Measurements from ENCODE around the gene IGF2R. TPM values are rescaled to one million over a fixed set of nuclear protein-coding genes. Genes with fewer than 3 reads are reported as not detected.

IGF2R gene
- total RNA-seq, 2 experiments from 2014 or later: 73.5 to 75.5 TPM

GRCh38 chr6:160078883-160079685 lies 110.2 kb downstream of the IGF2R start:
- ChIA-PET CTCF (interaction anchor here (1.0 kb wide), 1 partner anchor 377 kb away, joined by 3 read pairs; no protein-coding TSS in a partner anchor), POLR2A (no interaction called here)
- H3K9me3 Mint-ChIP-seq: no peaks in the 10 kb centered on the region
- H3K4me3 Mint-ChIP-seq: no peak overlapping the region
- H3K4me1 Mint-ChIP-seq (ENCODE audit: low read depth): peaks cover 12% of the 10 kb centered on the region
- no peaks in the 10 kb centered on the region for H3K27me3 Mint-ChIP-seq
- no peak overlapping the region for H3K27ac Mint-ChIP-seq
- DNase-seq: no peak
- intact Hi-C loops (cut with micrococcal nuclease): loop anchor here (5.0 kb wide), 1 partner anchor 102 kb away; no protein-coding TSS in a partner anchor
- peaks cover 63% of the 10 kb centered on the region for H3K36me3 Mint-ChIP-seq

DNA sequence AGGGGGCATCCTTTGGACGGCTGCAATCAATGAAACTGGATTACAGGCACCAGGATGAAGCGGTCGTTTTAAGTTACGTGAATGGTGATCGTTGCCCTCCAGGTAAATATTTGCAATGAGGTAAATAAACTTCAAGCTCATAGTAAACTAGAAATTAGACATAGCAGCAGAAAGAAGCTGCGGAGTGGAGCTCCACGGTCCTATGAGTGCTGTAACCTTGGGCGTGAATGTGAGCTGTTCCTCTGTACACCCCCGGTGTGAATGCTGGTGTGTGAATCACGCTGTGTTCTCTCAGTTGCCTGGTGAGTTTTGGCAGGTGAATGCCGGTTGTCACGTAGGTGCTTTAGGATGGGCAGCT lies 110.8 kb downstream of the IGF2R start:
- Mint-ChIP-seq H3K27ac (no peak overlapping the region), H3K9me3 (no peaks in the 10 kb centered on the region), H3K36me3 (peaks cover 65% of the 10 kb centered on the region), H3K4me3 (no peak overlapping the region), H3K4me1 (ENCODE audit: low read depth) (peaks cover 12% of the 10 kb centered on the region), H3K27me3 (no peaks in the 10 kb centered on the region)
- intact Hi-C loops (cut with micrococcal nuclease): loop anchor here (5.0 kb wide), 1 partner anchor 102 kb away; no protein-coding TSS in a partner anchor
- DNase-seq: no peak
- CTCF ChIA-PET: interaction anchor here (1.0 kb wide), 1 partner anchor 376 kb away, joined by 3 read pairs; no protein-coding TSS in a partner anchor
- POLR2A ChIA-PET: no interaction called here

GRCh38 chr6:160080097-160080496 lies 111.2 kb downstream of the IGF2R start:
- Mint-ChIP-seq H3K4me3 (no peak overlapping the region), H3K9me3 (no peaks in the 10 kb centered on the region), H3K27me3 (no peaks in the 10 kb centered on the region), H3K36me3 (peaks cover 64% of the 10 kb centered on the region), H3K27ac (no peak overlapping the region), H3K4me1 (ENCODE audit: low read depth) (peaks cover 12% of the 10 kb centered on the region)
- ChIA-PET POLR2A (no interaction called here), CTCF (interaction anchor here (1.0 kb wide), 1 partner anchor 376 kb away, joined by 3 read pairs; no protein-coding TSS in a partner anchor)
- intact Hi-C loops (cut with micrococcal nuclease): no loop called here
- no peak for DNase-seq

DNA sequence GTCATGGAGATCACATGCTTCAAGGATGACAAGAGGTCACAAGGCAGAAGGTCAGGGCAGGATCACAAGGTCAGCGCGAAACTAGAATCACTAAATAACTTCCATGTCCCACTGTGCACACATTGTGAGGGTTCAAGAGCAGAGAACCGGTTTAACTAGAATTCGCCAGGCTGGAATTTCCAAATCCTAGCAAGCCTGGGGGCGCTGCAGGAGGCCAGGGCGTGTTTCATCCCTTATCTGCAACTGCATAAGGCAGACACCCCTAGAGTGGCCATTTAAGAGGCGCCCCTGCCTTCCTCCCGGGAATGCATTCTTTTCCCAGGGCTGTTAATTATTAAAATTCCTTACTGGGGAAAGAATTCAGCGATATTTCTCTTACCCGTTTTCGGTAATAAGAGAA lies 112.5 kb downstream of the IGF2R start:
- Mint-ChIP-seq H3K4me1 (ENCODE audit: low read depth) (peaks cover 4% of the 10 kb centered on the region), H3K4me3 (no peak overlapping the region), H3K36me3 (peaks cover 69% of the 10 kb centered on the region), H3K9me3 (no peaks in the 10 kb centered on the region), H3K27me3 (no peaks in the 10 kb centered on the region), H3K27ac (no peak overlapping the region)
- ChIA-PET POLR2A (no interaction called here), CTCF (interaction anchor here (0.7 kb wide), 1 partner anchor 115 kb away, joined by 3 read pairs; no protein-coding TSS in a partner anchor)
- DNase-seq: no peak
- intact Hi-C loops (cut with micrococcal nuclease): no loop called here

DNA sequence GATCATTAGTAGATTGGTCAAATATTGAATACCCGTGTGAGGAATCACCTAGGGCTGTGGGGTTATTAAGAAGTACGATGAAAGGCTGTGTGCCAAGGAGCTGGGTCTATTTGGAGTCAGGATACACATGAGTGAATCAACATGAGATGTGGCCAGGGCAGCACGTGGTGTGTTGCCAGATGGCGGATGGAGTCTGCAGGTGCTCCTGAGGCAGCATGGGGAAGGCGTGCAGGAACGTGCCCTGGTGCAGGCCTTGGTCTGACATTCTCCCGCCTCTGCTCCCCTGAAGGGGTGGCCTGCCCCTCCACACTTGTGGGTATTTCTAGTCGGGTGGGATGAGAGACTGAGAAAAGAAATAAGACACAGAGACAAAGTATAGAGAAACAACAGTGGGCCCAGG lies 113.7 kb downstream of the IGF2R start:
- Mint-ChIP-seq H3K9me3 (no peaks in the 10 kb centered on the region), H3K4me1 (ENCODE audit: low read depth) (peaks cover 2% of the 10 kb centered on the region), H3K27ac (no peak overlapping the region), H3K27me3 (no peaks in the 10 kb centered on the region), H3K36me3 (peaks cover 64% of the 10 kb centered on the region), H3K4me3 (no peak overlapping the region)
- intact Hi-C loops (cut with micrococcal nuclease): no loop called here
- ChIA-PET POLR2A (no interaction called here), CTCF (no interaction called here)
- no peak for DNase-seq

DNA sequence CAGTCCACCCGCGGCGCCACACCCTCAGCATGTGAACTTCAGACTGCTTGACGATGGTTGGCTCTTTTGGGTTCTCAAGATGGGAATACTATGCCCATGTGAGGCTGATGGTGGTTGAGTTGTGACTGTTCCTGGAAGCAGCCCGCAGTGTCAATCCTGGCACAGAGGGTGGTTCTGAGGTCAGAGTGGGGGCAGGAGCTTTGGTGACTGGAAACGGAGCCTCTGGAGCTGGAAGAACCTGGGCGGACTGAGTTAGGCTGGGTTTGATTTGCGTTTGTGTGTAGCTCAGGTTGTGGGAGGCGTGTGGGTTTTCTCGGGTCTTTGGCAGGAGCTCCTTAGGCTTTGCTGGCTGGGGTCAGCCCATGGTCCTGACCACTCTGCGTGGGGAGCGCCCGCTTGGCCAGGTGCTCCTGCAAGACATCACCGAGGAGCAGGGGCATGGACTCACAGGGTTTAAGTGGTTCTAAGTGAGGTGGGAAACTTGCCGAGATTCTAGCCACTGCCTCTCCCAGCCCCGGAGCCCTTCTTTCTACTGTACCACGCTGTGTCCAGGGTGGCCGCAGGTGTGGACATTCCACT lies 115.4 kb downstream of the IGF2R start:
- H3K27me3 Mint-ChIP-seq: no peaks in the 10 kb centered on the region
- H3K4me3 Mint-ChIP-seq: no peak overlapping the region
- peaks cover 67% of the 10 kb centered on the region for H3K36me3 Mint-ChIP-seq
- DNase-seq: no peak
- no peaks in the 10 kb centered on the region for H3K9me3 Mint-ChIP-seq
- no peak overlapping the region for H3K27ac Mint-ChIP-seq
- intact Hi-C loops (cut with micrococcal nuclease): no loop called here
- H3K4me1 Mint-ChIP-seq (ENCODE audit: low read depth): peaks cover 2% of the 10 kb centered on the region
- CTCF ChIA-PET: interaction anchor here (0.7 kb wide), 1 partner anchor 21 kb away, joined by 3 read pairs; no protein-coding TSS in a partner anchor
- POLR2A ChIA-PET: no interaction called here

- H3K4me3 Mint-ChIP-seq: no peak overlapping the region
Measured at GRCh38 chr6:160085226-160085625, 116.3 kb downstream of the IGF2R start.

GRCh38 chr6:160085713-160086505 lies 117.0 kb downstream of the IGF2R start:
- H3K9me3 Mint-ChIP-seq: no peaks in the 10 kb centered on the region
- H3K27ac Mint-ChIP-seq: no peak overlapping the region
- intact Hi-C loops (cut with micrococcal nuclease): no loop called here
- no peak for DNase-seq
- POLR2A ChIA-PET: no interaction called here
- peaks cover 62% of the 10 kb centered on the region for H3K36me3 Mint-ChIP-seq
- peaks cover 2% of the 10 kb centered on the region for H3K4me1 Mint-ChIP-seq (ENCODE audit: low read depth)
- CTCF ChIA-PET: no interaction called here
- no peaks in the 10 kb centered on the region for H3K27me3 Mint-ChIP-seq
- no peak overlapping the region for H3K4me3 Mint-ChIP-seq

More at GRCh38 chr6:160085226-160085625, 116.3 kb downstream of the IGF2R start:
- H3K4me1 Mint-ChIP-seq (ENCODE audit: low read depth): peaks cover 2% of the 10 kb centered on the region
- H3K27me3 Mint-ChIP-seq: no peaks in the 10 kb centered on the region
- H3K9me3 Mint-ChIP-seq: no peaks in the 10 kb centered on the region
- H3K27ac Mint-ChIP-seq: no peak overlapping the region
- CTCF ChIA-PET: no interaction called here
- peaks cover 66% of the 10 kb centered on the region for H3K36me3 Mint-ChIP-seq
- intact Hi-C loops (cut with micrococcal nuclease): no loop called here
- no peak for DNase-seq
- POLR2A ChIA-PET: no interaction called here

DNA sequence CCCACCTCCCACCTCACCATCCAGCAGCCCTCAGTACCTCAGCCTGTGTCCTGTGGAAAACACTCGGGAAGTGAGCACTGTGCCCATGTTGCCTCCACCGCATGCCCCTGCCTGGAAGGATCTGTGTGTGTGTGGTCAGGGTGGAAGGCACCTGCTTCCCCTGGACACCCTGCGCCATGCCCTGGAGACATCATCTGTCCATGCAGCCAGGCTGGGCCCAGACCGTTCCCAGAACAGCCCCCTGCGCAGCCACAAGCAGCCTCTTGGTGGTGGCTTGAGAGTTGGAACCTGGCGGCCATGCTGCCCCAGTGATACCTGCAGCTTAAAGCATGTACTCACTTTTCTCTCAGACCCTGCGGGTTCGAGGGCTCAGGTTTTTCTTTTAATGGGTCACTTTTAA lies 117.9 kb downstream of the IGF2R start:
- Mint-ChIP-seq H3K36me3 (peaks cover 61% of the 10 kb centered on the region), H3K4me3 (no peak overlapping the region), H3K4me1 (ENCODE audit: low read depth) (peaks cover 2% of the 10 kb centered on the region), H3K27ac (no peak overlapping the region), H3K27me3 (no peaks in the 10 kb centered on the region), H3K9me3 (no peaks in the 10 kb centered on the region)
- intact Hi-C loops (cut with micrococcal nuclease): no loop called here
- ChIA-PET CTCF (no interaction called here), POLR2A (no interaction called here)
- no peak for DNase-seq

GRCh38 chr6:160088069-160088783 lies 119.3 kb downstream of the IGF2R start:
- Mint-ChIP-seq H3K9me3 (no peaks in the 10 kb centered on the region), H3K4me1 (ENCODE audit: low read depth) (peaks cover 2% of the 10 kb centered on the region), H3K27me3 (no peaks in the 10 kb centered on the region), H3K36me3 (peaks cover 61% of the 10 kb centered on the region), H3K27ac (no peak overlapping the region), H3K4me3 (no peak overlapping the region)
- ChIA-PET POLR2A (interaction anchor here (0.6 to 1.0 kb wide), 2 partner anchors 10 to 250 kb away, joined by 3 read pairs; no protein-coding TSS in a partner anchor), CTCF (interaction anchor here (0.5 to 1.8 kb wide), 8 partner anchors 9 to 433 kb away, joined by 3 to 7 read pairs (median 4); no protein-coding TSS in a partner anchor)
- DNase-seq: no peak
- intact Hi-C loops (cut with micrococcal nuclease): no loop called here

DNA sequence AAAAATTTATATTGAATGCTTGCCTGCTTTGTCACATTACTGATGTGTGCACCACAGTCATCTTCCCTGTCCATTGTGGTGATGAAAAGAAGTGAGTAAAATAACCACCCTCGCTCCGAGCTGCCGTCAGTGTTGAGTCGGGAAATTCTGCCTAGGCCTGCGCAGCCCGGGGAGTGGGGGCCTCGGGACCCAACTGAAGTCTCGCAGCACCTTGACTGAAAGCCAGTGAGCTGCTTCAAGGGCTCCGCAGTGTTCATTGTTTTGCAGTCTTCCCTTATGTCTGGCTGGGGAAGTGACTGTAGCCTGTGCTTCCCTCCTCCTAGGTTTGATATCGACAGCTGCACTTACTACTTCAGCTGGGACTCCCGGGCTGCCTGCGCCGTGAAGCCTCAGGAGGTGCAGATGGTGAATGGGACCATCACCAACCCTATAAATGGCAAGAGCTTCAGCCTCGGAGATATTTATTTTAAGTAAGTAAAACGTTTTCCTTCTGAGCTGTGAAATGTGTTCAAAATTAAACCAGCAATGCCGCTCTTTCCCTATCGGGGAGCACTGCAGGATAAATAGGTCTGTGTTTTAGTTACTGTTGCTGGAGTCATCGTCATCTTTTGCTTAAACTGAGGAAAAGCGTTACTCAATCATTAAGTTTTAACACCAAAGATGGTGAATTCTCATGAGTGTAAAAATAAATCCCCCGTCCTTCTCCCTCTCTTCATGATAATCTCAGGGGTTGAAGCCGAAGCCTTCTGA lies 120.1 kb downstream of the IGF2R start:
- CTCF ChIA-PET: interaction anchor here (0.5 to 1.8 kb wide), 5 partner anchors 9 to 367 kb away, joined by 3 to 7 read pairs (median 4); no protein-coding TSS in a partner anchor
- H3K27me3 Mint-ChIP-seq: no peaks in the 10 kb centered on the region
- H3K36me3 Mint-ChIP-seq: peaks cover 59% of the 10 kb centered on the region
- H3K4me1 Mint-ChIP-seq (ENCODE audit: low read depth): peaks cover 2% of the 10 kb centered on the region
- POLR2A ChIA-PET: interaction anchor here (1.0 kb wide), 1 partner anchor 9 kb away, joined by 3 read pairs; no protein-coding TSS in a partner anchor
- no peak overlapping the region for H3K27ac Mint-ChIP-seq
- intact Hi-C loops (cut with micrococcal nuclease): no loop called here
- H3K9me3 Mint-ChIP-seq: no peaks in the 10 kb centered on the region
- no peak overlapping the region for H3K4me3 Mint-ChIP-seq
- no peak for DNase-seq
